Smooth muscle cell (in vitro differentiated cells): ENCODE data around the gene EYA4. TPM values are rescaled to one million over a fixed set of nuclear protein-coding genes. Genes with fewer than 3 reads are reported as not detected.
"Not testable (repeated sequence)": the region's sequence is repeated elsewhere in the genome, so short reads cannot be mapped to it uniquely, and the experiment has no call there.

Experiments used
- DNase-seq: peaks from one replicate; lab custom pipeline; 2025; ENCODE audit not compliant: unreplicated experiment; lab: John Stamatoyannopoulos, UW
- H2AFZ ChIP-seq: fragments of 200-600 bp; sonication (generic); 2 replicates; pipeline ENCODE4 v1.6.0; 2016; ENCODE audit warnings: antibody characterized with exemption, low read depth, mild to moderate bottlenecking
- H3F3A ChIP-seq: fragments of 200-600 bp; sonication (generic); 2 replicates; pipeline ENCODE4 v1.6.0; 2017; ENCODE audit warnings: antibody characterized with exemption, low read depth
- H3K27ac ChIP-seq: fragments of 200-600 bp; sonication (generic); 2 replicates; pipeline ENCODE4 v1.5.1; 2016; ENCODE audit warnings: low read depth, mild to moderate bottlenecking
- H3K27me3 ChIP-seq: fragments of 200-600 bp; sonication (generic); 2 replicates; pipeline ENCODE4 v1.6.1; 2016; ENCODE audit warnings: low read depth, mild to moderate bottlenecking
- H3K36me3 ChIP-seq: fragments of 200-600 bp; sonication (generic); 2 replicates; pipeline ENCODE4 v1.5.1; 2016; ENCODE audit warnings: low read depth
- H3K4me1 ChIP-seq: fragments of 200-600 bp; sonication (generic); 2 replicates; pipeline ENCODE4 v1.5.1; 2016; ENCODE audit warnings: low read depth
- H3K4me2 ChIP-seq: fragments of 200-600 bp; sonication (generic); 2 replicates; pipeline ENCODE4 v1.6.0; 2016; ENCODE audit warnings: mild to moderate bottlenecking
- H3K4me3 ChIP-seq: fragments of 200-600 bp; sonication (generic); 2 replicates; pipeline ENCODE4 v1.5.1; 2016; ENCODE audit warnings: mild to moderate bottlenecking
- H3K79me2 ChIP-seq: fragments of 200-600 bp; sonication (generic); 2 replicates; pipeline ENCODE4 v1.6.0; 2016; ENCODE audit warnings: low read depth, mild to moderate bottlenecking
- H3K9ac ChIP-seq: fragments of 200-600 bp; sonication (generic); 2 replicates; pipeline ENCODE4 v1.6.0; 2016; ENCODE audit warnings: low read depth
- H3K9me3 ChIP-seq: fragments of 200-600 bp; sonication (generic); replicated peaks from 2 replicates; pipeline ENCODE4 v1.5.1; 2016; ENCODE audit warnings: low read depth
- H4K20me1 ChIP-seq: fragments of 200-600 bp; sonication (generic); 2 replicates; pipeline ENCODE4 v1.6.0; 2016; ENCODE audit warnings: low read depth
- CTCF ChIP-seq: fragments of 200-600 bp; sonication (generic); IDR thresholded peaks from 2 replicates; pipeline ENCODE4 v1.5.1; 2017; ENCODE audit warnings: borderline replicate concordance, mild to moderate bottlenecking, antibody characterized with exemption; ENCODE audit not compliant: insufficient read depth, poor library complexity, severe bottlenecking
- WGBS: methylation state at CpG from one replicate; pipeline ENCODE4 v1.1.7; 2016; ENCODE audit warnings: low lambda C conversion rate; 5-methylcytosine and 5-hydroxymethylcytosine counted together
- polyA plus RNA-seq: library from polyadenylated mRNA; unstranded; fragments of >200 nt; fragmentation: Nextera tagmentation; extraction: Ambion mirVana; gene quantifications from 2 replicates; pipeline ENCODE4 v1.2.1, GENCODE V29; 2016
- total RNA-seq: library from RNA; depleted of rRNA; stranded (reverse); fragments of >200 nt; gene quantifications from 2 replicates; pipeline ENCODE4 v1.2.3, GENCODE V29; 2014

Gene EYA4
- total and polyA plus RNA-seq, 2 experiments from 2014 or later, result 1.3 TPM; not detected in 1

- no peak overlapping the region for H3K4me2 ChIP-seq
- H3K27me3 ChIP-seq, result no peaks in the 10 kb centered on the region
- no peaks in the 10 kb centered on the region for H3K36me3 ChIP-seq
- no peak overlapping the region for H2AFZ ChIP-seq
- no peaks in the 10 kb centered on the region for H3K79me2 ChIP-seq
- no peaks in the 10 kb centered on the region for H3F3A ChIP-seq
- no peak for TF ChIP-seq CTCF
- no peaks in the 10 kb centered on the region for H4K20me1 ChIP-seq
- no peak overlapping the region for H3K27ac ChIP-seq
- H3K9ac ChIP-seq, result no peak overlapping the region
- H3K9me3 ChIP-seq, result no peaks in the 10 kb centered on the region
- DNase-seq, result no peak
- peaks cover 12% of the 10 kb centered on the region for H3K4me1 ChIP-seq
- WGBS, result 95% methylated on average over 2 of the region's 2 CpGs
- H3K4me3 ChIP-seq, result no peak overlapping the region
These were observed 153.5 kb downstream of the EYA4 start for GRCh38 chr6:133394630-133395029.

- Histone ChIP-seq H3K4me3 (no peak overlapping the region), H3K4me1 (peaks cover 12% of the 10 kb centered on the region), H3K9ac (no peak overlapping the region), H3K27me3 (no peaks in the 10 kb centered on the region), H3K79me2 (no peaks in the 10 kb centered on the region), H3K9me3 (no peaks in the 10 kb centered on the region), H3F3A (no peaks in the 10 kb centered on the region), H2AFZ (no peak overlapping the region), H3K36me3 (no peaks in the 10 kb centered on the region), H3K4me2 (no peak overlapping the region), H4K20me1 (no peaks in the 10 kb centered on the region), H3K27ac (no peak overlapping the region)
- TF ChIP-seq CTCF, result no peak
- 90% methylated on average over 6 of the region's 6 CpGs for WGBS
- DNase-seq, result no peak
These were observed 155.3 kb downstream of the EYA4 start for GRCh38 chr6:133396233-133396983.

GRCh38 chr6:133396984-133397348 is 155.8 kb downstream of the EYA4 start:
- Histone ChIP-seq H3K79me2 (no peaks in the 10 kb centered on the region), H3K9ac (no peak overlapping the region), H3K4me2 (no peak overlapping the region), H3K27ac (no peak overlapping the region), H3K4me3 (no peak overlapping the region), H3K36me3 (no peaks in the 10 kb centered on the region), H3K4me1 (peaks cover 8% of the 10 kb centered on the region), H3K9me3 (no peaks in the 10 kb centered on the region), H4K20me1 (no peaks in the 10 kb centered on the region), H3K27me3 (no peaks in the 10 kb centered on the region), H2AFZ (no peak overlapping the region), H3F3A (no peaks in the 10 kb centered on the region)
- DNase-seq, result no peak
- TF ChIP-seq CTCF, result no peak

GRCh38 chr6:133397601-133398000 is 156.4 kb downstream of the EYA4 start:
- H4K20me1 ChIP-seq, H3K4me3 ChIP-seq, H3F3A ChIP-seq, H3K36me3 ChIP-seq, H3K9me3 ChIP-seq, H3K4me1 ChIP-seq, H2AFZ ChIP-seq, DNase-seq, H3K27me3 ChIP-seq, H3K9ac ChIP-seq, H3K27ac ChIP-seq, H3K79me2 ChIP-seq, H3K4me2 ChIP-seq: not testable (repeated sequence)
- WGBS, result 79% methylated on average over 4 of the region's 4 CpGs
